Gastroesophageal sphincter (tissue), 4 donors: Measurements from ENCODE around the gene THOC5. TPM values are rescaled to one million over a fixed set of nuclear protein-coding genes. Genes with fewer than 3 reads are reported as not detected.

ENCODE experiments used
- ATAC-seq: fragments of 150-250 bp; one replicate; pipeline ENCODE4 v1.9.1; 2016; ENCODE audit warnings: mild to moderate bottlenecking, moderate library complexity
- H3K27ac ChIP-seq, 4 donors: fragments of 200-600 bp; sonication (generic) in 3 of 4; 1 replicate in 3 of 4; 2 replicates in 1 of 4; pipeline ENCODE4 v1.5.1; 2016 to 2019
- H3K27me3 ChIP-seq: fragments of 200-600 bp; sonication (generic); one replicate; pipeline ENCODE4 v1.5.1; 2019
- H3K36me3 ChIP-seq, 2 donors: fragments of 200-600 bp; sonication (generic); one replicate each; pipeline ENCODE4 v1.5.1; 2019; ENCODE audit warnings: control low read depth in 1 of 2
- H3K4me1 ChIP-seq, 3 donors: fragments of 200-600 bp; sonication (generic); 1 replicate in 2 of 3; 2 replicates in 1 of 3; pipeline ENCODE4 v1.5.1; 2016 to 2019; ENCODE audit warnings: control low read depth in 2 of 3
- H3K4me3 ChIP-seq, 2 donors: fragments of 200-600 bp; sonication (generic); one replicate each; pipeline ENCODE4 v1.5.1; 2019; ENCODE audit warnings: mild to moderate bottlenecking in 1 of 2, moderate library complexity in 1 of 2
- H3K9me3 ChIP-seq, 3 donors: fragments of 200-600 bp; sonication (generic); one replicate each; pipeline ENCODE4 v1.5.1; 2017 to 2019; ENCODE audit warnings: control low read depth in 2 of 3
- EP300 ChIP-seq: sonication (generic); formaldehyde crosslinking; IDR thresholded peaks from one replicate; pipeline ENCODE4 v1.6.1; 2017; ENCODE audit warnings: antibody characterized with exemption, mild to moderate bottlenecking
- POLR2A ChIP-seq, 2 donors: fragments of 450-650 bp; IDR thresholded peaks; one replicate each; pipeline ENCODE4 v1.6.1; 2017; ENCODE audit warnings: antibody characterized with exemption in 2 of 2, mild to moderate bottlenecking in 2 of 2, moderate library complexity in 1 of 2
- POLR2AphosphoS5 ChIP-seq: sonication (generic); formaldehyde crosslinking; IDR thresholded peaks from one replicate; pipeline ENCODE4 v1.6.1; 2017; ENCODE audit warnings: antibody characterized with exemption
- WGBS, 2 donors: methylation state at CpG; one replicate each; pipeline ENCODE4 v1.1.5; 2018; ENCODE audit warnings: low coverage in 1 of 2; 5-methylcytosine and 5-hydroxymethylcytosine counted together
- total RNA-seq, 4 donors: library from RNA; depleted of rRNA; stranded (reverse); fragments of >200 nt; gene quantifications; one replicate each; pipeline ENCODE4 v1.1.0, GENCODE V29; 2016
- TF ChIP-seq, protein P1 (sequence below), 4 experiments: fragments of 200-600 bp in 2 of 4; fragments of 450-650 bp in 2 of 4; sonication (generic) in 1 of 4; IDR thresholded peaks; one replicate each; pipeline ENCODE4 v1.5.1; 2017 to 2019; ENCODE audit warnings: antibody characterized with exemption in 4 of 4, mild to moderate bottlenecking in 2 of 4, moderate library complexity in 2 of 4

Gene THOC5
- total RNA-seq, 4 donors from 2014 or later, result 46.0 to 91.4 (median 58.2) TPM

DNA sequence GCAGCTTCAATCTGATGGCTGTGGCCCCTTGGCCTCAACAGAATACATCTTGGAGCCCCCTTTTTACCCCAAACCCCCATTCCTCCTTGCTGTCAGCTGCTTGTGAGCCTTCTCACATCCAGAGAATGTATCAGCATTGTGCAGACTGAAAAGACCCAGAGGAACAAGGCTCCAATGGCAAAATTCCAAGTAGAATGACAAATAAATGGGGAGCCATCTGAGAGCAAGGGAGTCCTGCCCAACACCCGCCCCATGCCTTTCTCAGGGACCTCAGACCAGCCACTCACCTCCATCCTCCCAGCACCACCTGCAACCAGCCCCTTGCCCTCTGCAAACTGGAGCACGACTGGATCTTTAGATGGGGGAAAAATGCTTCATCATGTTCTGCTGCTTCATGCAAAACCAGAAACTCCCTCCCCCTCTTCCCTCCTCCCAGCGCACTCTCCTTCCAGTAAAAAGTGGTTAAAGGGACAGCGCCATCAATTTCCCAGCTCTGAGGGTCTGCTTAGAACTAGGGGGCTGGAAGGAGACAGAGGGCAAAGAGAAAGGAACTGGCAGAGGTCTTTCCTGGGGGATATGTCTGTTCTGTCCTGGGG is 75.7 kb downstream of the THOC5 start:
- no peaks in the 10 kb centered on the region for H3K36me3 ChIP-seq
- H3K4me1 ChIP-seq, result peaks cover 0 to 36% (median 15%) of the 10 kb centered on the region in 3 donors
- TF ChIP-seq, protein P1, sequence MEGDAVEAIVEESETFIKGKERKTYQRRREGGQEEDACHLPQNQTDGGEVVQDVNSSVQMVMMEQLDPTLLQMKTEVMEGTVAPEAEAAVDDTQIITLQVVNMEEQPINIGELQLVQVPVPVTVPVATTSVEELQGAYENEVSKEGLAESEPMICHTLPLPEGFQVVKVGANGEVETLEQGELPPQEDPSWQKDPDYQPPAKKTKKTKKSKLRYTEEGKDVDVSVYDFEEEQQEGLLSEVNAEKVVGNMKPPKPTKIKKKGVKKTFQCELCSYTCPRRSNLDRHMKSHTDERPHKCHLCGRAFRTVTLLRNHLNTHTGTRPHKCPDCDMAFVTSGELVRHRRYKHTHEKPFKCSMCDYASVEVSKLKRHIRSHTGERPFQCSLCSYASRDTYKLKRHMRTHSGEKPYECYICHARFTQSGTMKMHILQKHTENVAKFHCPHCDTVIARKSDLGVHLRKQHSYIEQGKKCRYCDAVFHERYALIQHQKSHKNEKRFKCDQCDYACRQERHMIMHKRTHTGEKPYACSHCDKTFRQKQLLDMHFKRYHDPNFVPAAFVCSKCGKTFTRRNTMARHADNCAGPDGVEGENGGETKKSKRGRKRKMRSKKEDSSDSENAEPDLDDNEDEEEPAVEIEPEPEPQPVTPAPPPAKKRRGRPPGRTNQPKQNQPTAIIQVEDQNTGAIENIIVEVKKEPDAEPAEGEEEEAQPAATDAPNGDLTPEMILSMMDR (IDR thresholded peaks at IDR 0.05), result no peak
- TF ChIP-seq POLR2AphosphoS5 (no peak), POLR2A (IDR thresholded peaks at IDR 0.05) (no peak), EP300 (no peak)
- peaks cover 0 to 9% (median 0%) of the 10 kb centered on the region in 3 donors for H3K9me3 ChIP-seq
- no peak overlapping the region for H3K27ac ChIP-seq
- peaks cover 96% of the 10 kb centered on the region for H3K27me3 ChIP-seq
- no peak for ATAC-seq
- 14 to 20% methylated on average over 1 to 4 of the region's 4 CpGs for WGBS, 2 donors
- no peak overlapping the region for H3K4me3 ChIP-seq

DNA sequence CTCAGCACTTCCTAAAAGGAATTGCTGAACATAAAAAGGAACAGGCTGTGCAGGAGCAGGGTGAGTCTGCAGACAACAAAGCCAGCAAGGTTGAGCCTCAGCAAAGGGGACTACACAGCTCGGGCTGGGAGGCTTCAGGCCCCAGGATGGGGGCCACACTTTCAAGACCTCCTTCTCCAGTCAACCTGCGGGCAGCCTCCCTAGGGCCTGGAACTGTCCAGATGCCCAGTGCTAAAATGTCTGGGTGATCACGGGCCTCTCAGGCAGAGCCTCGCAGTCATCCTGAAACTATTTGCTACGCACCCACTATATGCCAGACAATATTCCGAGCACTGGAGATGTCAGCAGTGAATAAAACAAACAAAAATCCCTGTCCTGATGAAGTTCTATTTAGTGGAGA is 77.4 kb downstream of the THOC5 start:
- H3K27ac ChIP-seq, result no peak overlapping the region
- 25 to 51% methylated on average over 1 to 2 of the region's 6 CpGs for WGBS, 2 donors
- TF ChIP-seq POLR2A (IDR thresholded peaks at IDR 0.05) (no peak), EP300 (no peak), POLR2AphosphoS5 (no peak)
- TF ChIP-seq, protein P1 (IDR thresholded peaks at IDR 0.05), result no peak
- peaks cover 96% of the 10 kb centered on the region for H3K27me3 ChIP-seq
- no peak for ATAC-seq
- H3K36me3 ChIP-seq, result no peaks in the 10 kb centered on the region
- peaks cover 0 to 28% (median 12%) of the 10 kb centered on the region in 3 donors for H3K4me1 ChIP-seq
- peaks cover 0 to 9% (median 0%) of the 10 kb centered on the region in 3 donors for H3K9me3 ChIP-seq
- no peak overlapping the region for H3K4me3 ChIP-seq

DNA sequence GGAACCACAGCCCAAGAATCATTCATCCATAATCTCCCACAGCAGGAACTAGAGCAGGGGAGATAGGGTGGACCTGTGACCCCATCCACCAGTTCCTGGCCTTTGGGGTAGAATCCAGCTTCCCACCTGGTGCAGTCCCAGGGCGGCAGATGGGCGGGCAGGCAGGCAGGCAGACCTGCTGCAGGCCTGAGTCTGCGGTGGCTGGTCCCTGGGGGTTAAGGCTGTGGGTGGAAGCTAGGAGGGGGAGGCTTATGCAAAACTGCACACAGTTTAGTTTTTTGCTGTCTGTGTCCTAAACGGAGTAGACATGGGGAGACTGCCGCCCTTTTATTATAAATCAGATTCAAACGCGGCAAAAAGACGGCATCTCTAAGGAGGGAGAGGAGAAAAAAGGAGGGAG is 78.0 kb downstream of the THOC5 start:
- peaks cover 96% of the 10 kb centered on the region for H3K27me3 ChIP-seq
- 49 to 88% methylated on average over 3 to 8 of the region's 8 CpGs for WGBS, 2 donors
- H3K36me3 ChIP-seq, result no peaks in the 10 kb centered on the region
- ATAC-seq, result no peak
- peaks cover 0 to 5% (median 0%) of the 10 kb centered on the region in 3 donors for H3K9me3 ChIP-seq
- H3K4me3 ChIP-seq, result no peak overlapping the region
- H3K4me1 ChIP-seq, result peaks cover 0 to 24% (median 8%) of the 10 kb centered on the region in 3 donors
- H3K27ac ChIP-seq, result no peak overlapping the region
- TF ChIP-seq POLR2A (IDR thresholded peaks at IDR 0.05) (no peak), EP300 (no peak), POLR2AphosphoS5 (no peak)
- TF ChIP-seq, protein P1 (IDR thresholded peaks at IDR 0.05), result no peak

DNA sequence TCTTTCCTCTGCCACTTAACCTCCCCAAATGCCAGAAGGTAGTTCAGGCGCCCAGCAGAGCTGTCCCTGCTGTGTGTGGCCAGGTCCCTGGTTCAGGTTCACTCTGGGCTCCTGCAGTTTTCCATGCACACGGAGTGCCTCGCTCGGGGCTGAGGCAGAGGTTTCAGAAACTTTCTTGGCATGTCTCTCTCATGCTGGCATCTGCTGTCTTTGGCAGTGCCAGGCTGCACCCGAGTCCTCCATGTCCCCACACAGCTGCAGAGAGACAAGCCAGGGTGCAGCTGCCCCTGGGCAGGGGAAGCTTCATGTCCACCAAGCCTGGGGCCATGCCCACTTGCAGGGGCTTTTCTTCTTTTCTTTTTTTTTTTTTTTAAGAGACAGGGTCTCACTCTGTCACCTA is 80.6 kb downstream of the THOC5 start:
- TF ChIP-seq, protein P1 (IDR thresholded peaks at IDR 0.05), result no peak
- no peak for TF ChIP-seq POLR2A (IDR thresholded peaks at IDR 0.05)
- TF ChIP-seq POLR2AphosphoS5, result no peak
- no peak for TF ChIP-seq EP300

More for the DNA sequence above, 80.6 kb downstream of the THOC5 start:
- Histone ChIP-seq H3K27ac (no peak overlapping the region), H3K36me3 (no peaks in the 10 kb centered on the region), H3K4me3 (no peak overlapping the region), H3K27me3 (peaks cover 95% of the 10 kb centered on the region), H3K9me3 (no peaks in the 10 kb centered on the region), H3K4me1 (peaks cover 0 to 13% (median 6%) of the 10 kb centered on the region in 3 donors)
- no peak for ATAC-seq
- 20% methylated on average over 1 of the region's 5 CpGs; no CpG with 5 or more reads in 1 of the 2 donors for WGBS, 2 donors
